Measurements from ENCODE around the gene UNC45B.

Gene UNC45B

GRCh38 chr17:35116845-35117244 lies 30.8 kb upstream of the UNC45B start:
- H3K27ac ChIP-seq (replicated peaks; ENCODE audit: low read length) = no peak overlapping the region
- no peak overlapping the region for H2BK5ac ChIP-seq (ENCODE audit: low read length)
- no peak overlapping the region for H4K91ac ChIP-seq (ENCODE audit: low read depth, low read length, poor library complexity)
- H3K9ac ChIP-seq (ENCODE audit: low read depth, low read length, poor library complexity) = no peak overlapping the region
- H3K4me3 ChIP-seq (ENCODE audit: low read length in 2 of 2) = no peak overlapping the region
- H2BK120ac ChIP-seq (ENCODE audit: low read depth, low read length) = no peak overlapping the region
- H3K23ac ChIP-seq (ENCODE audit: low read depth, low read length, poor library complexity) = no peak overlapping the region
- peaks cover 4 to 12% of the 10 kb centered on the region in 2 donors for H3K4me1 ChIP-seq (ENCODE audit: control insufficient read depth in 2 of 2, insufficient read depth in 1 of 2, low read depth in 1 of 2, low read length in 2 of 2)
- H3K36me3 ChIP-seq (replicated peaks in 1 of 2; ENCODE audit: control insufficient read depth in 2 of 2, insufficient read depth in 2 of 2, low read length in 2 of 2) = peaks cover 1 to 5% of the 10 kb centered on the region in 2 donors
- no peak for DNase-seq (ENCODE audit: low spot score)
- peaks cover 3% of the 10 kb centered on the region for H3K79me1 ChIP-seq (ENCODE audit: low read depth, low read length)
- H4K8ac ChIP-seq (ENCODE audit: low read depth, low read length) = no peak overlapping the region
- no peak overlapping the region for H3K4ac ChIP-seq (ENCODE audit: low read length)
- no peak overlapping the region for H3K18ac ChIP-seq (ENCODE audit: low read length)
- H3K27me3 ChIP-seq (ENCODE audit: control insufficient read depth in 3 of 3, insufficient read depth in 3 of 3, low read depth in 1 of 3, low read length in 3 of 3) = peaks cover 0 to 11% (median 0%) of the 10 kb centered on the region in 3 experiments
- peak overlapping the region; percentile 28 for H2AK5ac ChIP-seq (ENCODE audit: low read depth, low read length)
- H3K9me3 ChIP-seq (replicated peaks in 1 of 2; ENCODE audit: control insufficient read depth in 2 of 2, insufficient read depth in 1 of 2, low read depth in 1 of 2, low read length in 2 of 2) = no peaks in the 10 kb centered on the region
- no CpG with 5 or more reads among the region's 12 CpGs for WGBS, 2 donors (ENCODE audit: extremely low coverage in 2 of 2, insufficient read length in 2 of 2, insufficient replicate concordance in 1 of 2)
- H3K4me2 ChIP-seq (ENCODE audit: insufficient read depth, low read length, poor library complexity, severe bottlenecking) = no peak overlapping the region
- H2AFZ ChIP-seq (ENCODE audit: low read length) = no peak overlapping the region
- no peak overlapping the region for H3K14ac ChIP-seq (ENCODE audit: low read length)
- H2BK15ac ChIP-seq (ENCODE audit: low read length) = no peak overlapping the region
- H2BK12ac ChIP-seq (ENCODE audit: low read length) = no peak overlapping the region

DNA sequence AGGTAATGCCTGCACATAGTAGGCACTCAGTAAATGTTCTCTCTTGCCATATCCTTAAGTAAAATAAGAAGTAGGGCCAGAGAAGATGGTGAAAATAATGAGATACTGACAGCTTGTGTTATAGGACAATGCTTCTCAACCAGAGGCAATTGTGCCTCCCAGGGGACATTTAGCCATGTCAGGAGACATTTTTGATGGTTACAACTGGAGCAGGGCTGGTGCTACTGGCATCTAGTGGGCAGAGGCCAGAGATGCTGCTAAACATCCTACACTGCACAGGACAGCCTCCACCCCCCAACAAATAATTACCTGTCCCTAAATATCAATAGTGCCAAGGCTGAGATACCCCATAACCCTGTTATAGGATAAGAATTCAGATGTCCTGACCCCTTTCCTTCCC lies 29.6 kb upstream of the UNC45B start:
- Histone ChIP-seq H2BK12ac (ENCODE audit: low read length) (no peak overlapping the region), H4K8ac (ENCODE audit: low read depth, low read length) (no peak overlapping the region), H4K91ac (ENCODE audit: low read depth, low read length, poor library complexity) (no peak overlapping the region), H3K4ac (ENCODE audit: low read length) (no peak overlapping the region), H3K4me2 (ENCODE audit: insufficient read depth, low read length, poor library complexity, severe bottlenecking) (no peak overlapping the region), H3K4me3 (ENCODE audit: low read length in 2 of 2) (no peak overlapping the region), H3K27ac (replicated peaks; ENCODE audit: low read length) (no peak overlapping the region), H3K36me3 (replicated peaks in 1 of 2; ENCODE audit: control insufficient read depth in 2 of 2, insufficient read depth in 2 of 2, low read length in 2 of 2) (peaks cover 1 to 5% of the 10 kb centered on the region in 2 donors), H3K27me3 (ENCODE audit: control insufficient read depth in 3 of 3, insufficient read depth in 3 of 3, low read depth in 1 of 3, low read length in 3 of 3) (peaks cover 0 to 11% (median 0%) of the 10 kb centered on the region in 3 experiments), H2BK15ac (ENCODE audit: low read length) (no peak overlapping the region), H2BK120ac (ENCODE audit: low read depth, low read length) (no peak overlapping the region), H3K18ac (ENCODE audit: low read length) (no peak overlapping the region), H3K9ac (ENCODE audit: low read depth, low read length, poor library complexity) (no peak overlapping the region), H3K23ac (ENCODE audit: low read depth, low read length, poor library complexity) (no peak overlapping the region), H3K79me1 (ENCODE audit: low read depth, low read length) (peaks cover 3% of the 10 kb centered on the region), H2BK5ac (ENCODE audit: low read length) (no peak overlapping the region), H3K4me1 (ENCODE audit: control insufficient read depth in 2 of 2, insufficient read depth in 1 of 2, low read depth in 1 of 2, low read length in 2 of 2) (peaks cover 4 to 12% of the 10 kb centered on the region in 2 donors), H3K9me3 (replicated peaks in 1 of 2; ENCODE audit: control insufficient read depth in 2 of 2, insufficient read depth in 1 of 2, low read depth in 1 of 2, low read length in 2 of 2) (no peaks in the 10 kb centered on the region), H3K14ac (ENCODE audit: low read length) (no peak overlapping the region), H2AFZ (ENCODE audit: low read length) (no peak overlapping the region), H2AK5ac (ENCODE audit: low read depth, low read length) (no peak overlapping the region)
- DNase-seq (ENCODE audit: low spot score) = no peak

- peak within 1 kb of the TSS; percentile 89 for H2AK5ac ChIP-seq (ENCODE audit: low read depth, low read length)
- H3K4ac ChIP-seq (ENCODE audit: low read length) = peak within 1 kb of the TSS; percentile 87
- peak; percentile 83 for DNase-seq (ENCODE audit: low spot score)
- H2BK12ac ChIP-seq (ENCODE audit: low read length) = peak within 1 kb of the TSS; percentile 95
- H3K4me3 ChIP-seq (ENCODE audit: low read length in 2 of 2) = peak within 1 kb of the TSS; percentile 83 to 93
- no peak within 1 kb of the TSS for H2BK120ac ChIP-seq (ENCODE audit: low read depth, low read length)
- H2BK5ac ChIP-seq (ENCODE audit: low read length) = peak within 1 kb of the TSS; percentile 54
- H4K91ac ChIP-seq (ENCODE audit: low read depth, low read length, poor library complexity) = no peak within 1 kb of the TSS
- H3K79me1 ChIP-seq (ENCODE audit: low read depth, low read length) = peaks cover 3% of the 10 kb centered on the region
- H2AFZ ChIP-seq (ENCODE audit: low read length) = peak within 1 kb of the TSS; percentile 93
- peak within 1 kb of the TSS; percentile 64 for H2BK15ac ChIP-seq (ENCODE audit: low read length)
- H3K9me3 ChIP-seq (replicated peaks in 1 of 2; ENCODE audit: control insufficient read depth in 2 of 2, insufficient read depth in 1 of 2, low read depth in 1 of 2, low read length in 2 of 2) = no peaks in the 10 kb centered on the region
- peak within 1 kb of the TSS; percentile 65 for H3K27ac ChIP-seq (replicated peaks; ENCODE audit: low read length)
- peak within 1 kb of the TSS; percentile 95 for H3K18ac ChIP-seq (ENCODE audit: low read length)
- peaks cover 0 to 11% (median 0%) of the 10 kb centered on the region in 3 experiments for H3K27me3 ChIP-seq (ENCODE audit: control insufficient read depth in 3 of 3, insufficient read depth in 3 of 3, low read depth in 1 of 3, low read length in 3 of 3)
- H3K4me1 ChIP-seq (ENCODE audit: control insufficient read depth in 2 of 2, insufficient read depth in 1 of 2, low read depth in 1 of 2, low read length in 2 of 2) = peaks cover 4 to 12% of the 10 kb centered on the region in 2 donors
- H3K4me2 ChIP-seq (ENCODE audit: insufficient read depth, low read length, poor library complexity, severe bottlenecking) = peak within 1 kb of the TSS; percentile 75
- H3K14ac ChIP-seq (ENCODE audit: low read length) = no peak within 1 kb of the TSS
- H3K9ac ChIP-seq (ENCODE audit: low read depth, low read length, poor library complexity) = peak within 1 kb of the TSS; percentile 83
- WGBS, 2 donors (ENCODE audit: extremely low coverage in 2 of 2, insufficient read length in 2 of 2, insufficient replicate concordance in 1 of 2) = no CpG with 5 or more reads among the region's 72 CpGs
- peak within 1 kb of the TSS; percentile 93 for H3K23ac ChIP-seq (ENCODE audit: low read depth, low read length, poor library complexity)
- H3K36me3 ChIP-seq (replicated peaks in 1 of 2; ENCODE audit: control insufficient read depth in 2 of 2, insufficient read depth in 2 of 2, low read length in 2 of 2) = peaks cover 1 to 5% of the 10 kb centered on the region in 2 donors
- peak within 1 kb of the TSS; percentile 27 for H4K8ac ChIP-seq (ENCODE audit: low read depth, low read length)
These were observed 28.0 kb upstream of the UNC45B start, which contains the start of gene RAD51D for GRCh38 chr17:35119370-35120165. RAD51D (minus strand) TSS chr17:35119860; CDS start chr17:35119613, 247 bp downstream.

- no peak within 1 kb of the TSS for H4K8ac ChIP-seq (ENCODE audit: low read depth, low read length)
- peak within 1 kb of the TSS; percentile 1 for H3K9ac ChIP-seq (ENCODE audit: low read depth, low read length, poor library complexity)
- peaks cover 0 to 5% of the 10 kb centered on the region in 2 donors for H3K36me3 ChIP-seq (replicated peaks in 1 of 2; ENCODE audit: control insufficient read depth in 2 of 2, insufficient read depth in 2 of 2, low read length in 2 of 2)
- peaks cover 0 to 11% (median 0%) of the 10 kb centered on the region in 3 experiments for H3K27me3 ChIP-seq (ENCODE audit: control insufficient read depth in 3 of 3, insufficient read depth in 3 of 3, low read depth in 1 of 3, low read length in 3 of 3)
- H2BK120ac ChIP-seq (ENCODE audit: low read depth, low read length) = no peak within 1 kb of the TSS
- H2AFZ ChIP-seq (ENCODE audit: low read length) = peak within 1 kb of the TSS; percentile 28
- DNase-seq (ENCODE audit: low spot score) = no peak
- no CpG with 5 or more reads among the region's 3 CpGs for WGBS, 2 donors (ENCODE audit: extremely low coverage in 2 of 2, insufficient read length in 2 of 2, insufficient replicate concordance in 1 of 2)
- no peak within 1 kb of the TSS for H2BK12ac ChIP-seq (ENCODE audit: low read length)
- H3K18ac ChIP-seq (ENCODE audit: low read length) = no peak within 1 kb of the TSS
- H3K4me3 ChIP-seq (ENCODE audit: low read length in 2 of 2) = no peak within 1 kb of the TSS
- no peak within 1 kb of the TSS for H3K23ac ChIP-seq (ENCODE audit: low read depth, low read length, poor library complexity)
- H2AK5ac ChIP-seq (ENCODE audit: low read depth, low read length) = peak within 1 kb of the TSS; percentile 66
- H3K4me2 ChIP-seq (ENCODE audit: insufficient read depth, low read length, poor library complexity, severe bottlenecking) = no peak within 1 kb of the TSS
- no peaks in the 10 kb centered on the region for H3K9me3 ChIP-seq (replicated peaks in 1 of 2; ENCODE audit: control insufficient read depth in 2 of 2, insufficient read depth in 1 of 2, low read depth in 1 of 2, low read length in 2 of 2)
- H4K91ac ChIP-seq (ENCODE audit: low read depth, low read length, poor library complexity) = no peak within 1 kb of the TSS
- no peak within 1 kb of the TSS for H3K4ac ChIP-seq (ENCODE audit: low read length)
- peaks cover 4 to 10% of the 10 kb centered on the region in 2 donors for H3K4me1 ChIP-seq (ENCODE audit: control insufficient read depth in 2 of 2, insufficient read depth in 1 of 2, low read depth in 1 of 2, low read length in 2 of 2)
- H2BK5ac ChIP-seq (ENCODE audit: low read length) = no peak within 1 kb of the TSS
- no peak within 1 kb of the TSS for H3K27ac ChIP-seq (replicated peaks; ENCODE audit: low read length)
- peaks cover 3% of the 10 kb centered on the region for H3K79me1 ChIP-seq (ENCODE audit: low read depth, low read length)
- peak within 1 kb of the TSS; percentile 9 for H3K14ac ChIP-seq (ENCODE audit: low read length)
- no peak within 1 kb of the TSS for H2BK15ac ChIP-seq (ENCODE audit: low read length)
These were observed 26.3 kb upstream of the UNC45B start, which contains the start of gene FNDC8 for GRCh38 chr17:35121315-35121714. FNDC8 (plus strand) TSS chr17:35121615; CDS start chr17:35121694, 79 bp downstream.

Measured in neuronal stem cell (in vitro differentiated cells).